Measurements from ENCODE around the gene GBP3.

DNA sequence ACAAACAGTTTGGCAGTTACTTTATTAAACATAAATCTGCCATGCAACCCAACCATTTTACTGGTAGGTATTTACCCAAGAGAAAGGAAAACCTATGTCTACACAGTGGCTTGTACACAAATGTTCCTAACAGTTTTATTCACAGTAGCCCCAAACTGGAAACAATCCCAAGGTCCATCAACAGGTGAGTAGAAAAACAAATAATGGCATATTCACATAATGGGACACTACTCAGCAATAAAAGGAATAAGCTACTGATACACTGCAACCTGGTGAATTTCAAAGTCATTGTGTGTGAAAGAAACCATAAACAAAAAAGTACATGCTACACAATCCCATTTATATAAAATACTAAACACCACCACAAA, 42.9 kb downstream of the GBP3 start:
- TF ChIP-seq, protein P1, sequence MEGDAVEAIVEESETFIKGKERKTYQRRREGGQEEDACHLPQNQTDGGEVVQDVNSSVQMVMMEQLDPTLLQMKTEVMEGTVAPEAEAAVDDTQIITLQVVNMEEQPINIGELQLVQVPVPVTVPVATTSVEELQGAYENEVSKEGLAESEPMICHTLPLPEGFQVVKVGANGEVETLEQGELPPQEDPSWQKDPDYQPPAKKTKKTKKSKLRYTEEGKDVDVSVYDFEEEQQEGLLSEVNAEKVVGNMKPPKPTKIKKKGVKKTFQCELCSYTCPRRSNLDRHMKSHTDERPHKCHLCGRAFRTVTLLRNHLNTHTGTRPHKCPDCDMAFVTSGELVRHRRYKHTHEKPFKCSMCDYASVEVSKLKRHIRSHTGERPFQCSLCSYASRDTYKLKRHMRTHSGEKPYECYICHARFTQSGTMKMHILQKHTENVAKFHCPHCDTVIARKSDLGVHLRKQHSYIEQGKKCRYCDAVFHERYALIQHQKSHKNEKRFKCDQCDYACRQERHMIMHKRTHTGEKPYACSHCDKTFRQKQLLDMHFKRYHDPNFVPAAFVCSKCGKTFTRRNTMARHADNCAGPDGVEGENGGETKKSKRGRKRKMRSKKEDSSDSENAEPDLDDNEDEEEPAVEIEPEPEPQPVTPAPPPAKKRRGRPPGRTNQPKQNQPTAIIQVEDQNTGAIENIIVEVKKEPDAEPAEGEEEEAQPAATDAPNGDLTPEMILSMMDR (IDR thresholded peaks at IDR 0.05), result no peak
- TF ChIP-seq POLR2AphosphoS5 (IDR thresholded peaks at IDR 0.05) (no peak), POLR2A (IDR thresholded peaks at IDR 0.05) (no peak), EP300 (IDR thresholded peaks at IDR 0.05) (no peak)

Data from stomach (tissue), 4 donors.